ENCODE data around the gene MAML3. TPM values are rescaled to one million over a fixed set of nuclear protein-coding genes. Genes with fewer than 3 reads are reported as not detected.

MAML3 gene
- total RNA-seq, 1 experiment from 2014 or later: 14.8 TPM

GRCh38 chr4:140130677-140131076, 23.3 kb downstream of the MAML3 start:
- DNase-seq (ENCODE audit: extremely low read depth, low read depth): no peak

- DNase-seq (ENCODE audit: extremely low read depth, low read depth): no peak
Measured at GRCh38 chr4:140127422-140127821, 26.6 kb downstream of the MAML3 start.

- DNase-seq (ENCODE audit: extremely low read depth, low read depth): no peak
Measured at GRCh38 chr4:140126261-140126660, 27.7 kb downstream of the MAML3 start.

GRCh38 chr4:140125374-140125773, 28.6 kb downstream of the MAML3 start:
- DNase-seq (ENCODE audit: extremely low read depth, low read depth): no peak

- no peak for DNase-seq (ENCODE audit: extremely low read depth, low read depth)
Measured at GRCh38 chr4:140123666-140124377, 30.2 kb downstream of the MAML3 start.

GRCh38 chr4:140122891-140123290, 31.1 kb downstream of the MAML3 start:
- no peak for DNase-seq (ENCODE audit: extremely low read depth, low read depth)

- no peak for DNase-seq (ENCODE audit: extremely low read depth, low read depth)
Measured at GRCh38 chr4:140121646-140122045, 32.3 kb downstream of the MAML3 start.

- DNase-seq (ENCODE audit: extremely low read depth, low read depth): no peak
Measured at GRCh38 chr4:140118931-140119640, 34.9 kb downstream of the MAML3 start.

GRCh38 chr4:140117947-140118346, 36.0 kb downstream of the MAML3 start:
- DNase-seq (ENCODE audit: extremely low read depth, low read depth): no peak

- DNase-seq (ENCODE audit: extremely low read depth, low read depth): no peak
Measured at GRCh38 chr4:140116442-140117104, 37.4 kb downstream of the MAML3 start.

- no peak for DNase-seq (ENCODE audit: extremely low read depth, low read depth)
Measured at GRCh38 chr4:140115140-140115539, 38.8 kb downstream of the MAML3 start.

GRCh38 chr4:140113653-140114052, 40.3 kb downstream of the MAML3 start:
- no peak for DNase-seq (ENCODE audit: extremely low read depth, low read depth)

- DNase-seq (ENCODE audit: extremely low read depth, low read depth): no peak
Measured at GRCh38 chr4:140112576-140112975, 41.4 kb downstream of the MAML3 start.

- no peak for DNase-seq (ENCODE audit: extremely low read depth, low read depth)
Measured at GRCh38 chr4:140111256-140111655, 42.7 kb downstream of the MAML3 start.

GRCh38 chr4:140110542-140111215, 43.3 kb downstream of the MAML3 start:
- no peak for DNase-seq (ENCODE audit: extremely low read depth, low read depth)

- DNase-seq (ENCODE audit: extremely low read depth, low read depth): no peak
Measured at GRCh38 chr4:140109737-140110136, 44.2 kb downstream of the MAML3 start.

GRCh38 chr4:140109292-140109691, 44.7 kb downstream of the MAML3 start:
- no peak for DNase-seq (ENCODE audit: extremely low read depth, low read depth)

GRCh38 chr4:140108713-140109230, 45.2 kb downstream of the MAML3 start:
- DNase-seq (ENCODE audit: extremely low read depth, low read depth): no peak

- no peak for DNase-seq (ENCODE audit: extremely low read depth, low read depth)
Measured at GRCh38 chr4:140108243-140108642, 45.7 kb downstream of the MAML3 start.

GRCh38 chr4:140106289-140106844, 47.6 kb downstream of the MAML3 start:
- no peak for DNase-seq (ENCODE audit: extremely low read depth, low read depth)

- no peak for DNase-seq (ENCODE audit: extremely low read depth, low read depth)
Measured at GRCh38 chr4:140105436-140105835, 48.5 kb downstream of the MAML3 start.

Measured in NCI-H460 (cell line).